Measurements from ENCODE around the gene IL24. TPM values are rescaled to one million over a fixed set of nuclear protein-coding genes. Genes with fewer than 3 reads are reported as not detected.
"Not testable (repeated sequence)": the region's sequence is repeated elsewhere in the genome, so short reads cannot be mapped to it uniquely, and the experiment has no call there.

Gene IL24, protein sequence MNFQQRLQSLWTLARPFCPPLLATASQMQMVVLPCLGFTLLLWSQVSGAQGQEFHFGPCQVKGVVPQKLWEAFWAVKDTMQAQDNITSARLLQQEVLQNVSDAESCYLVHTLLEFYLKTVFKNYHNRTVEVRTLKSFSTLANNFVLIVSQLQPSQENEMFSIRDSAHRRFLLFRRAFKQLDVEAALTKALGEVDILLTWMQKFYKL
- 3.1 and 3.4 TPM in 2 replicates for total RNA-seq

- H3K27me3 Mint-ChIP-seq (ENCODE audit: low read depth), result no peaks in the 10 kb centered on the region
- peak within 1 kb of the TSS; percentile 43 for H3K4me3 Mint-ChIP-seq (ENCODE audit: low read depth)
- H3K9me3 Mint-ChIP-seq, result no peaks in the 10 kb centered on the region
- no peaks in the 10 kb centered on the region for H3K36me3 Mint-ChIP-seq (ENCODE audit: low read depth)
- peaks cover 44% of the 10 kb centered on the region for H3K4me1 Mint-ChIP-seq (ENCODE audit: low read depth)
- no peak for DNase-seq (ENCODE audit: low spot score)
- intact Hi-C loops (cut with micrococcal nuclease), result loop anchor here (2.0 kb wide), 2 partner anchors 14 to 26 kb away; no protein-coding TSS in a partner anchor
- peak within 1 kb of the TSS; percentile 53 for H3K27ac Mint-ChIP-seq
These were observed at the start of gene IL24 for GRCh38 chr1:206897175-206897574. Gene IL24, plus strand, starts transcription at chr1:206897443. Its CDS starts 390 bp downstream, at chr1:206897833.

- DNase-seq (ENCODE audit: low spot score), result no peak
- intact Hi-C loops (cut with micrococcal nuclease), result no loop called here
- H3K4me1 Mint-ChIP-seq (ENCODE audit: low read depth), result no peaks in the 10 kb centered on the region
- H3K4me3 Mint-ChIP-seq (ENCODE audit: low read depth), result no peak overlapping the region
- no peaks in the 10 kb centered on the region for H3K36me3 Mint-ChIP-seq (ENCODE audit: low read depth)
- peaks cover 45% of the 10 kb centered on the region for H3K27me3 Mint-ChIP-seq (ENCODE audit: low read depth)
- peaks cover 9% of the 10 kb centered on the region for H3K9me3 Mint-ChIP-seq
- H3K27ac Mint-ChIP-seq, result no peak overlapping the region
These were observed 49.3 kb upstream of the IL24 start for GRCh38 chr1:206847946-206848345.

DNA sequence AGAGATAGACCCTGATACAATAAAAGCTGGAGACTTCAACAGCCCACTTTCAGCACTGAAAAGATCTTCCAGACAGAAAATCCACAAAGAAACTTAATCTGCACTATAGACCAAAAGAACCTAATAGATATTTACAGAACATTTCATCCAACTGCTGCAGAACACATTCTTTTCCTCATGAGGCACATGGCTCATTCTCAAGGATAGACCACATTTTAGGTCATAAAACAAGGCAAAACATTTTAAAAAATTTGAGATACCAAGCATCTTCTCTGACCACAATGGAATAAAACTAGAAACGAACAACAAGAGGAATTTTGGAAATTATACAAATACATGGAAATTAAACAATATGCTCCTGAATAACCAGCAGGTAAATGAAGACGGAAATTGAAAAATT lies 46.8 kb upstream of the IL24 start:
- H3K27ac Mint-ChIP-seq, result no peak overlapping the region
- DNase-seq (ENCODE audit: low spot score), result no peak
- no peaks in the 10 kb centered on the region for H3K4me1 Mint-ChIP-seq (ENCODE audit: low read depth)
- no peak overlapping the region for H3K4me3 Mint-ChIP-seq (ENCODE audit: low read depth)
- H3K36me3 Mint-ChIP-seq (ENCODE audit: low read depth), result no peaks in the 10 kb centered on the region
- H3K27me3 Mint-ChIP-seq (ENCODE audit: low read depth), result peaks cover 49% of the 10 kb centered on the region
- peaks cover 18% of the 10 kb centered on the region for H3K9me3 Mint-ChIP-seq
- intact Hi-C loops (cut with micrococcal nuclease), result no loop called here

DNA sequence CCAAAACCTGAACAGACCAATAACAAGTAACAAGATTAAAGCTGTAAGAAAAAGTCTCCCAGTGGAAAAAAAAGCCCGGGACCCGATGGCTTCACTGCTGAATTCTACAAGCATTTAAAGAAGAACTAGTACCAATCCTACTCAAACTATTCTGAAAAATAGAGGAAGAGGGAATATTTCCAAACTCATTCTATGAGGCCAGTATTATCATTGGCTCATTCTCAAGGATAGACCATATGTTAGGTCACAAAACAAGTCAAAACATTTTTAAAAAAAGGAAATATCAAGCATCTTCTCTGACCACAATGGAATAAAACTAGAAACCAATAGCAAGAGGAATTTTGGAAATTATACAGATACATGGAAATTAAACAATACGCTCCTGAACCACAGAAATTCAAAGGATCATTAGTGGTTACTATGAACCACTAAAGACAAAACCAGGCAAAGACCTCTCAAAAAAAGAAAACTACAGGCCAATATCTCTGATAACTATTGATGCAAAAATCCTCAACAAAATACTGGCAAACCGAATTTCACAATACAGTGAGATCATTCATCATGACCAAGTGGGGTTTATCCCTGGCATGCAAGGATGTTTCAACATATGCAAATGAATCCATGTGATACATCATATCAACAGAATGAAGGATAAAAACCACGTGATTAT lies 45.8 kb upstream of the IL24 start:
- H3K9me3 Mint-ChIP-seq, result peaks cover 18% of the 10 kb centered on the region
- no peaks in the 10 kb centered on the region for H3K36me3 Mint-ChIP-seq (ENCODE audit: low read depth)
- H3K27me3 Mint-ChIP-seq (ENCODE audit: low read depth), result peaks cover 49% of the 10 kb centered on the region
- DNase-seq (ENCODE audit: low spot score), result no peak
- no peak overlapping the region for H3K4me3 Mint-ChIP-seq (ENCODE audit: low read depth)
- H3K4me1 Mint-ChIP-seq (ENCODE audit: low read depth), result peaks cover 4% of the 10 kb centered on the region
- intact Hi-C loops (cut with micrococcal nuclease), result no loop called here
- H3K27ac Mint-ChIP-seq, result no peak overlapping the region

DNA sequence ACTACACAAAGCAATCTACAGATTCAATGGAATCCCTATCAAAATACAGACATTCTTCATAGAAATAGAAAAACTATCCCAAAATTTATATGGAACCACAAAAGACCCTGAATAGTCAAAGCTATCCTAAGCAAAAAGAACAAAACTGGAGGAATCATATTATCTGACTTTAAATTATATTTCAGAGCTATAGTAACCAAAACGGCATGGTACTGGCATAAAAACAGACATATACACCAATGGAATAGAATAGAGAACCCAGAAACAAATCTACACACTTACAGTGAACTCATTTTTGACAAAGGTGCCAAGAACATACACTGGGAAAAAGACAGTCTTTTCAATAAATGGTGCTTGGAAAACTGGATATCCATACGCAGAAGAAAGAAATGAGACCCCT lies 44.6 kb upstream of the IL24 start:
- Mint-ChIP-seq H3K27me3 (ENCODE audit: low read depth) (peaks cover 48% of the 10 kb centered on the region), H3K9me3 (peaks cover 18% of the 10 kb centered on the region)
- DNase-seq (ENCODE audit: low spot score); H3K27ac Mint-ChIP-seq; H3K4me1 Mint-ChIP-seq (ENCODE audit: low read depth); H3K4me3 Mint-ChIP-seq (ENCODE audit: low read depth); H3K36me3 Mint-ChIP-seq (ENCODE audit: low read depth); intact Hi-C loops (cut with micrococcal nuclease): not testable (repeated sequence)

DNA sequence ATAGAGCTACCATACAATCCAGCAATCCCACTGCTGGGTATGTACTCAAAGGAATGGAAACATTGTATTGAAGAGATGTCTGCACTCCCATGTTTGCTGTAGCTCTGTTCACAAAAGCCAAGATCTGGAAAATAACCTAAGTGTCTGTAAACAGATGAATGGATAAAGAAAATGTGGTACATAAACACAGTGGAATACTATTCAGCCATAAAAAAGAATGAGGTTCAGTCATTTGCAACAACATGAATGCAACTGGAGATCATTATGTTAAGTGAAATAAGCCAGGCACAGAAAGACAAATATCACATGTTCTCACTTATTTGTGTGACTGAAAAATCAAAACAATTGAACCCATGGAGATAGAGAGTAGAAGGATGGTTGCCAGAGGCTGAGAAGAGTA lies 43.5 kb upstream of the IL24 start:
- H3K4me1 Mint-ChIP-seq (ENCODE audit: low read depth); H3K36me3 Mint-ChIP-seq (ENCODE audit: low read depth); H3K4me3 Mint-ChIP-seq (ENCODE audit: low read depth); intact Hi-C loops (cut with micrococcal nuclease); DNase-seq (ENCODE audit: low spot score); H3K27ac Mint-ChIP-seq: not testable (repeated sequence)
- peaks cover 44% of the 10 kb centered on the region for H3K27me3 Mint-ChIP-seq (ENCODE audit: low read depth)
- H3K9me3 Mint-ChIP-seq, result peaks cover 18% of the 10 kb centered on the region

DNA sequence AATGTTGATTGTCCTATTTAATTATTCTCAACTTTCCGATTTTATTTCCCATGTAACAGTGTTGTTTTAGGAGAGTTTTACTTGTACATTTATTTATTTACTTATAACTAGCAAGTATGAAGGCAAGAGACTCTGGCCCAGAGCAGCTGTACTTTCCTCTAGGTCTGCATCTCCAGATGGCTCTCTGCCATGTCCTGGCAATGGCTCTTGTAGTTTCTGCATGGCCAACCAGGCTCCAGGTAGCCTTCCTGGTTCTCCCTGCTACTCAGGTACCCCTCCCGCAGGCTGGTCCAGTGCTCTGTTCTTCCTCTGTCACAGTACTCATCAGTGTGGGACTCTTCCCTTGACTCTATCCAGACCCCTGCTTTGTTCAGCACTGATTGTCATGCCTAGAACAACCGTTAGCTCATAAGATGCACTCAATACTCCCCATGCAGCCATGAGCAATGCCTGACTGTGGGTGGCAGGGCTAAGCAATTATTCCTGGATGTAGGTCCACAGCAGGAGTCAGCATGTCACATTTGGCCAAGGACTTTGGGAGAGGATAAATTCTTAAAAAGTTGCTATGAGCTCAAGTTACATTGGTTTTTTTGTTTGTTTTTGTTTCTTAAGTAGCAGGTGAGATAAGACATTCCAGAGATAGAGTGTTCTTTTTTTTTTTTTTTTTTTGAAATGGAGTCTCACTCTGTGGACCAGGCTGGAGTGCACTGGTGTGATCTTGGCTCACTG lies 42.7 kb upstream of the IL24 start:
- H3K4me3 Mint-ChIP-seq (ENCODE audit: low read depth), result no peak overlapping the region
- no peak for DNase-seq (ENCODE audit: low spot score)
- no peak overlapping the region for H3K27ac Mint-ChIP-seq
- no peaks in the 10 kb centered on the region for H3K36me3 Mint-ChIP-seq (ENCODE audit: low read depth)
- peaks cover 18% of the 10 kb centered on the region for H3K9me3 Mint-ChIP-seq
- H3K4me1 Mint-ChIP-seq (ENCODE audit: low read depth), result peaks cover 8% of the 10 kb centered on the region
- intact Hi-C loops (cut with micrococcal nuclease), result no loop called here
- H3K27me3 Mint-ChIP-seq (ENCODE audit: low read depth), result peaks cover 36% of the 10 kb centered on the region

GRCh38 chr1:206855859-206856258 lies 41.4 kb upstream of the IL24 start:
- no peak overlapping the region for H3K27ac Mint-ChIP-seq
- DNase-seq (ENCODE audit: low spot score), result no peak
- H3K4me3 Mint-ChIP-seq (ENCODE audit: low read depth), result no peak overlapping the region
- intact Hi-C loops (cut with micrococcal nuclease), result no loop called here
- H3K36me3 Mint-ChIP-seq (ENCODE audit: low read depth), result no peaks in the 10 kb centered on the region
- H3K4me1 Mint-ChIP-seq (ENCODE audit: low read depth), result peaks cover 8% of the 10 kb centered on the region
- H3K9me3 Mint-ChIP-seq, result peaks cover 18% of the 10 kb centered on the region
- peaks cover 28% of the 10 kb centered on the region for H3K27me3 Mint-ChIP-seq (ENCODE audit: low read depth)

DNA sequence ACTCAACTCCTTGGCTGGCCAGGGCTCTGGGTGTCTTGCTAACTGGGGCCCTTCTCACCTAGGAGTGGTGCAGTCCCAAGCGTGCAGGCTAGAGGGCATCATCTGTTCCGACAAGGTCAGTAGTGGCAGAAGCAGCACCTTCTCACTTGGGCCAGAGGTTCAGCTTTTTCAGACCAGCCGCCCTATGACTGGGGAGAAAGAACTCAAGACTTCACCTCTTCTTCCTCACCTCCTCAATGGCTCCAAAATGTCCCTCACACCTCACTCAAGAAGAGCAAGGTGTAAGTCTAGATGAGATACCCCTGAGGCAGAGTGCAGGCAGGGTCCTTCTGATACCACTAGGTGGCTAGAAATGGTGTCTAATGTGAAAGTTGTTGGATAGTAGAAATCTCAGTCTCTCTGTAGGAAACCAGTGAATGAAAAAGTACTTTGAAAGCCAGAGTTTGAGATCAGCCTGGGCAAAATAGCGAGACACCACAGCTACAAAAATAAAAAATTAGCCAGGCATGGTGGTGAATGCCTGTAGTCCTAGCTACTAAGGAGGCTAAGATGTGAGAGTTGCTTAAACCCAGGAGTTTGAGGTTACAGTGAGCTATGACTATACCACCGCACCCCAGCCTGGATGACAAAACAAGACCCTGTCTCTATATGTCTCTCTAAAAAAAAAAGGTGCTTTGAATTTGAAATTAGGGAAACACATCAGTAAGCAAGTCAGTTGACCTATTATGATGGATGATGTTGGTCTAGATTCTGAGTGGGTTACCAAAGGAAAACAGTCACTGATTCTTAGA lies 40.4 kb upstream of the IL24 start:
- Mint-ChIP-seq H3K4me1 (ENCODE audit: low read depth) (peaks cover 8% of the 10 kb centered on the region), H3K4me3 (ENCODE audit: low read depth) (no peak overlapping the region), H3K36me3 (ENCODE audit: low read depth) (no peaks in the 10 kb centered on the region), H3K27me3 (ENCODE audit: low read depth) (peaks cover 27% of the 10 kb centered on the region), H3K9me3 (peaks cover 18% of the 10 kb centered on the region), H3K27ac (no peak overlapping the region)
- intact Hi-C loops (cut with micrococcal nuclease), result no loop called here
- no peak for DNase-seq (ENCODE audit: low spot score)

DNA sequence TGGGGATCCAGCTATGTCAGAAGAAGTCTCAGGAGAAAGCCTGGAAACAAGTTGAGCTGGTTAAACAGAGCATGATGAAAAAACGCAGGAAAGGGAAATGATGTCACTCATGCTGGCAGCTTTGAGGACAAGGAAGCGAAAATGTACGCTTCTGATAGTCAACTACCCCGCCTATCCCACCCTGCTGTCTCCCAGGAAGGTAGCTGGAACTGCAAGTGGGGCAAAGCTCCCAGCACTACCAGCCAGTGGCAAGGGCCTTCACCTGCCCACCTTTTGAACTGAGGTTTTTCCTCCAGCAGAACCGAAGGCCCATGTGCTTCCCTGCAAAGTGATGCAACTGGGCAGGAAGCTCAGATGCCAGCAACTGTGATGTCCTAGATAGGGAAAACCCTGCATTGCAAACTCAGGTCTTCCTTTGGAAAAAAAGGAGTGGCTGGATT lies 38.1 kb upstream of the IL24 start:
- no peak overlapping the region for H3K4me3 Mint-ChIP-seq (ENCODE audit: low read depth)
- no peak overlapping the region for H3K27ac Mint-ChIP-seq
- peaks cover 8% of the 10 kb centered on the region for H3K4me1 Mint-ChIP-seq (ENCODE audit: low read depth)
- no peak for DNase-seq (ENCODE audit: low spot score)
- H3K27me3 Mint-ChIP-seq (ENCODE audit: low read depth), result peaks cover 26% of the 10 kb centered on the region
- H3K9me3 Mint-ChIP-seq, result no peaks in the 10 kb centered on the region
- intact Hi-C loops (cut with micrococcal nuclease), result no loop called here
- H3K36me3 Mint-ChIP-seq (ENCODE audit: low read depth), result no peaks in the 10 kb centered on the region

- Mint-ChIP-seq H3K4me1 (ENCODE audit: low read depth) (peaks cover 8% of the 10 kb centered on the region), H3K36me3 (ENCODE audit: low read depth) (no peaks in the 10 kb centered on the region), H3K27me3 (ENCODE audit: low read depth) (peaks cover 30% of the 10 kb centered on the region), H3K4me3 (ENCODE audit: low read depth) (no peak overlapping the region), H3K9me3 (no peaks in the 10 kb centered on the region), H3K27ac (no peak overlapping the region)
- no peak for DNase-seq (ENCODE audit: low spot score)
- intact Hi-C loops (cut with micrococcal nuclease), result no loop called here
These were observed 37.1 kb upstream of the IL24 start for GRCh38 chr1:206860165-206860564.

- intact Hi-C loops (cut with micrococcal nuclease), result no loop called here
- no peaks in the 10 kb centered on the region for H3K36me3 Mint-ChIP-seq (ENCODE audit: low read depth)
- DNase-seq (ENCODE audit: low spot score), result no peak
- peaks cover 38% of the 10 kb centered on the region for H3K27me3 Mint-ChIP-seq (ENCODE audit: low read depth)
- H3K4me3 Mint-ChIP-seq (ENCODE audit: low read depth), result no peak overlapping the region
- H3K9me3 Mint-ChIP-seq, result no peaks in the 10 kb centered on the region
- H3K27ac Mint-ChIP-seq, result no peak overlapping the region
- H3K4me1 Mint-ChIP-seq (ENCODE audit: low read depth), result peaks cover 11% of the 10 kb centered on the region
These were observed 34.0 kb upstream of the IL24 start for GRCh38 chr1:206863266-206863665.
